Muscle layer of colon (tissue), 2 donors: ENCODE measurements around the gene PCDH19.

ENCODE experiments used
- H3K27ac ChIP-seq: one replicate; pipeline ENCODE4 v1.7.0; 2013; ENCODE audit warnings: low read depth, mild to moderate bottlenecking, low read length, moderate library complexity
- H3K27me3 ChIP-seq, 2 donors: one replicate each; pipeline ENCODE4 v1.7.0; 2013; ENCODE audit warnings: low read length in 2 of 2, mild to moderate bottlenecking in 2 of 2; ENCODE audit not compliant: insufficient read depth in 2 of 2, control insufficient read depth in 1 of 2
- H3K36me3 ChIP-seq: one replicate; pipeline ENCODE4 v1.7.0; 2013; ENCODE audit warnings: mild to moderate bottlenecking, low read length; ENCODE audit not compliant: insufficient read depth
- H3K4me1 ChIP-seq: one replicate; pipeline ENCODE4 v1.7.0; 2013; ENCODE audit warnings: mild to moderate bottlenecking, low read length; ENCODE audit not compliant: insufficient read depth
- H3K4me3 ChIP-seq, 2 donors: one replicate each; pipeline ENCODE4 v1.7.0; 2013; ENCODE audit warnings: low read length in 2 of 2, low read depth in 1 of 2, mild to moderate bottlenecking in 1 of 2, moderate library complexity in 1 of 2
- H3K9ac ChIP-seq: one replicate; pipeline ENCODE4 v1.7.0; 2013; ENCODE audit warnings: low read length
- H3K9me3 ChIP-seq: one replicate; pipeline ENCODE4 v1.7.0; 2013; ENCODE audit warnings: mild to moderate bottlenecking, low read length
- donor health status: abdominal sarcoma.
- donor health status: Adenocarcinoma of cecum.

The PCDH19 gene

GRCh38 chrX:100277231-100277630, 132.8 kb downstream of the PCDH19 start:
- no peak overlapping the region for H3K9ac ChIP-seq
- H3K27me3 ChIP-seq = no peaks in the 10 kb centered on the region
- no peak overlapping the region for H3K4me3 ChIP-seq
- H3K36me3 ChIP-seq = no peaks in the 10 kb centered on the region
- H3K4me1 ChIP-seq = no peaks in the 10 kb centered on the region
- no peak overlapping the region for H3K27ac ChIP-seq
- H3K9me3 ChIP-seq = no peaks in the 10 kb centered on the region

GRCh38 chrX:100274916-100275315, 135.2 kb downstream of the PCDH19 start:
- Histone ChIP-seq H3K9ac (no peak overlapping the region), H3K4me1 (no peaks in the 10 kb centered on the region), H3K27ac (no peak overlapping the region), H3K4me3 (no peak overlapping the region), H3K27me3 (no peaks in the 10 kb centered on the region), H3K36me3 (no peaks in the 10 kb centered on the region), H3K9me3 (no peaks in the 10 kb centered on the region)

DNA sequence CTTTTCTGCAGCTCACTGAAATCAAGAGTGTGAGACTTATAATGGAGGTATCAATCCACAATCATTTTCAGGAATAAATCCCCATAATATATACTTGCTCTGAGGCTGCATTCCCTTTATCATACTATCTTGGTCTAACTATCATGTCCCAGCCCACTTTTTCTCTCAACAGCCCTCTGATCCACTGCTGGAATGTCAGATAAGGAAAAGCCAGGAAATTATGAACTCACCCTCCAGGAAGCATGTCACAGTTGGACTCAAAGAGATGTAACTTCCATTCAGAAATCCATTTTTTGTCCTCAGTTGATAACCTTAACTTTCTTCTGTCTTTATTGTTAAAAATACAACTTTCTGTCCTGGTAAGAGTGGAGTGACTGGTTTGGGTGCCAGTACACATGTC, 144.9 kb downstream of the PCDH19 start:
- Histone ChIP-seq H3K9ac (no peak overlapping the region), H3K27me3 (no peaks in the 10 kb centered on the region), H3K36me3 (no peaks in the 10 kb centered on the region), H3K4me1 (no peaks in the 10 kb centered on the region), H3K4me3 (no peak overlapping the region), H3K27ac (no peak overlapping the region), H3K9me3 (no peaks in the 10 kb centered on the region)

GRCh38 chrX:100264200-100264599, 145.9 kb downstream of the PCDH19 start:
- no peak overlapping the region for H3K27ac ChIP-seq

DNA sequence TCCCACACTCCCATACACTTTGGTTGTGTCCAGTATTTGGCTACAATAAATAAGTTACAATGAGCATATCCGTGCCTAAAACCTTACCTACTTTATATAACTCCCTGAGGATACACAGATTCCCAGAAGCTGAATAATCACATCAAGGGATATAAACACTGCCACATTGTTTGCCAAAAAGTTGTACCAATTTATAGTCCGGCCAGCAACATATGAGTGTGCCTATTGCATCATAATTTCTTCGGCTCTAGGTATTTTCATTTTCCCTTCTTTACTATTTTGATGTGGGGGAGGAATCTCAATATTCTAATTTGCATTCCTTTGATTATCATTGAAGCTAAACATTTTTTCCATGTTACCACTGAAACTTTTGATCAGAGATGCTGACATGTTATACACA, 146.4 kb downstream of the PCDH19 start:
- no peaks in the 10 kb centered on the region for H3K27me3 ChIP-seq
- no peak overlapping the region for H3K9ac ChIP-seq
- H3K9me3 ChIP-seq = no peaks in the 10 kb centered on the region
- no peaks in the 10 kb centered on the region for H3K4me1 ChIP-seq
- no peak overlapping the region for H3K27ac ChIP-seq
- H3K36me3 ChIP-seq = no peaks in the 10 kb centered on the region
- H3K4me3 ChIP-seq = no peak overlapping the region

More at GRCh38 chrX:100264200-100264599, 145.9 kb downstream of the PCDH19 start:
- no peaks in the 10 kb centered on the region for H3K4me1 ChIP-seq
- no peaks in the 10 kb centered on the region for H3K36me3 ChIP-seq
- no peaks in the 10 kb centered on the region for H3K27me3 ChIP-seq
- no peaks in the 10 kb centered on the region for H3K9me3 ChIP-seq
- H3K9ac ChIP-seq = no peak overlapping the region
- no peak overlapping the region for H3K4me3 ChIP-seq

- Histone ChIP-seq H3K27me3 (peaks cover 0 to 4% of the 10 kb centered on the region in 2 donors), H3K4me3 (no peak overlapping the region), H3K9ac (no peak overlapping the region), H3K27ac (no peak overlapping the region), H3K36me3 (no peaks in the 10 kb centered on the region), H3K9me3 (no peaks in the 10 kb centered on the region), H3K4me1 (no peaks in the 10 kb centered on the region)
Measured at GRCh38 chrX:100248885-100249493, 161.1 kb downstream of the PCDH19 start.

GRCh38 chrX:100247826-100248225, 162.2 kb downstream of the PCDH19 start:
- H3K27me3 ChIP-seq = peaks cover 0 to 4% of the 10 kb centered on the region in 2 donors
- H3K4me3 ChIP-seq = no peak overlapping the region
- no peaks in the 10 kb centered on the region for H3K36me3 ChIP-seq
- H3K27ac ChIP-seq = no peak overlapping the region
- H3K9ac ChIP-seq = no peak overlapping the region
- no peaks in the 10 kb centered on the region for H3K9me3 ChIP-seq
- H3K4me1 ChIP-seq = no peaks in the 10 kb centered on the region

DNA sequence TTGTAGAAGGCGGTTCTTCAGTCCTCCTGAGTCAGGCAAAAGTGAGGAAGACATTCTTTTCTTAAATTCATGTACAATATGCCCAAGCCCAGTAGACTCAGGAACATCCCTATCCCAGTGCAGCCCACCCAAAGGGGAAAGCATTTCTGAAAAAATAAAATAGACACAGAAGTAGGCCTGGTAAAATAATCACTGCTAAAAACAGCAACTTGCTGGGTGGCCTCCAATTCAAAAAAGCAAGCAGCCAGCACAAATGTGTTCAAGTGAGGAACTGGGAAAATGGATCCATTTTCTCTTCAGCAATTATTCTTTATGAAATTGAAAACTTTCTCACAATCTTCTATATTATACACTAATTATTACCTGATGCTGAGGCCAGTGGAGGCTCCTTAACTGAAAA, 165.4 kb downstream of the PCDH19 start:
- no peaks in the 10 kb centered on the region for H3K36me3 ChIP-seq
- H3K27me3 ChIP-seq = peaks cover 0 to 4% of the 10 kb centered on the region in 2 donors
- H3K4me3 ChIP-seq = no peak overlapping the region
- no peaks in the 10 kb centered on the region for H3K4me1 ChIP-seq
- H3K9me3 ChIP-seq = no peaks in the 10 kb centered on the region
- H3K27ac ChIP-seq = no peak overlapping the region
- H3K9ac ChIP-seq = no peak overlapping the region
